GM23338 (cell line): Measurements from ENCODE around the gene KRT17. TPM values are rescaled to one million over a fixed set of nuclear protein-coding genes. Genes with fewer than 3 reads are reported as not detected.

ENCODE experiments used
- ATAC-seq: fragments of 200-7000 bp; cut with Tn5 transposase; 3 replicates; pipeline ENCODE4 v1.9.1; 2020
- DNase-seq: peaks from one replicate; pipeline ENCODE4 v3.0.0-alpha.2; 2015; ENCODE audit warnings: low spot score
- H2AFZ ChIP-seq: fragments of 200-600 bp; sonication (generic); 2 replicates; pipeline ENCODE4 v1.8.0; 2016; ENCODE audit warnings: antibody characterized with exemption, mild to moderate bottlenecking, moderate library complexity
- H3F3A ChIP-seq: fragments of 200-600 bp; sonication (generic); replicated peaks from 2 replicates; pipeline ENCODE4 v1.8.0; 2017; ENCODE audit warnings: antibody characterized with exemption, mixed run types, low read depth
- H3K27ac ChIP-seq: fragments of 200-600 bp; sonication (generic); 2 replicates; pipeline ENCODE4 v1.6.1; 2016; ENCODE audit warnings: low read depth
- H3K27me3 ChIP-seq: fragments of 200-600 bp; sonication (generic); 2 replicates; pipeline ENCODE4 v1.8.0; 2016; ENCODE audit warnings: mild to moderate bottlenecking, mixed run types, moderate library complexity; ENCODE audit not compliant: insufficient read depth
- H3K36me3 ChIP-seq: fragments of 200-600 bp; sonication (generic); 2 replicates; pipeline ENCODE4 v1.8.0; 2016; ENCODE audit warnings: mild to moderate bottlenecking; ENCODE audit not compliant: insufficient read depth
- H3K4me1 ChIP-seq: fragments of 200-600 bp; sonication (generic); 2 replicates; pipeline ENCODE4 v1.8.0; 2016; ENCODE audit warnings: mild to moderate bottlenecking, moderate library complexity; ENCODE audit not compliant: insufficient read depth
- H3K4me2 ChIP-seq: fragments of 200-600 bp; sonication (generic); 2 replicates; pipeline ENCODE4 v1.7.1; 2017; ENCODE audit warnings: mixed run types
- H3K4me3 ChIP-seq: fragments of 200-600 bp; sonication (generic); 2 replicates; pipeline ENCODE4 v1.6.1; 2016; ENCODE audit warnings: mixed run types
- H3K79me2 ChIP-seq: fragments of 200-600 bp; sonication (generic); replicated peaks from 2 replicates; pipeline ENCODE4 v1.8.0; 2017; ENCODE audit warnings: mild to moderate bottlenecking; ENCODE audit not compliant: insufficient read depth
- H3K9me2 ChIP-seq: fragments of 200-600 bp; sonication (generic); 2 replicates; pipeline ENCODE4 v1.8.0; 2017; ENCODE audit not compliant: insufficient read depth
- H4K20me1 ChIP-seq: fragments of 200-600 bp; sonication (generic); replicated peaks from 2 replicates; pipeline ENCODE4 v1.8.0; 2017; ENCODE audit warnings: mild to moderate bottlenecking; ENCODE audit not compliant: insufficient read depth
- H3K27ac Mint-ChIP-seq: 2 replicates; pipeline ENCODE4 v1.8.0; 2020; ENCODE audit warnings: inconsistent platforms, mild to moderate bottlenecking, moderate library complexity, mixed read lengths
- H3K27me3 Mint-ChIP-seq: 3 replicates; pipeline ENCODE4 v1.8.0; 2022; ENCODE audit warnings: low read depth, mild to moderate bottlenecking, moderate library complexity, mixed read lengths, inconsistent platforms; ENCODE audit not compliant: insufficient read depth, poor library complexity
- H3K36me3 Mint-ChIP-seq: 3 replicates; pipeline ENCODE4 v1.8.0; 2021; ENCODE audit warnings: low read depth, mild to moderate bottlenecking, inconsistent platforms, moderate library complexity, mixed read lengths
- H3K4me1 Mint-ChIP-seq: 3 replicates; pipeline ENCODE4 v1.8.0; 2020; ENCODE audit warnings: mild to moderate bottlenecking, inconsistent platforms, mixed read lengths
- H3K4me3 Mint-ChIP-seq: 3 replicates; pipeline ENCODE4 v1.8.0; 2021; ENCODE audit warnings: moderate library complexity, mild to moderate bottlenecking, inconsistent platforms, mixed read lengths
- H3K9me3 Mint-ChIP-seq: 3 replicates; pipeline ENCODE4 v1.8.0; 2020; ENCODE audit warnings: moderate library complexity, mild to moderate bottlenecking, inconsistent platforms, mixed read lengths
- CREB1 ChIP-seq: fragments of 250-450 bp; sonication (Bioruptor Pico); IDR thresholded peaks from 2 replicates; pipeline ENCODE4 v1.5.0; 2020; ENCODE audit warnings: low read depth, mild to moderate bottlenecking, moderate library complexity
- CTCF ChIP-seq, 2 experiments: fragments of 200-600 bp in 1 of 2; sonication (generic) in 1 of 2; conservative IDR thresholded peaks; 2 replicates each; pipeline versions ENCODE4 v1.5.1 to v1.6.1; 2016 to 2017; ENCODE audit warnings: antibody characterized with exemption in 2 of 2, low read depth in 2 of 2, mild to moderate bottlenecking in 2 of 2, moderate library complexity in 1 of 2
- EZH2 ChIP-seq: fragments of 200-600 bp; sonication (generic); IDR thresholded peaks from one replicate; pipeline ENCODE4 v1.8.0; 2017; ENCODE audit warnings: antibody characterized with exemption, mild to moderate bottlenecking, low read depth; ENCODE audit not compliant: unreplicated experiment
- EZH2phosphoT487 ChIP-seq: fragments of 200-600 bp; sonication (generic); IDR thresholded peaks from one replicate; pipeline ENCODE4 v1.8.1; 2018; ENCODE audit warnings: antibody characterized with exemption; ENCODE audit not compliant: unreplicated experiment
- JUNB ChIP-seq: IDR thresholded peaks from one replicate; pipeline ENCODE4 v1.6.1; 2016; ENCODE audit warnings: antibody characterized with exemption; ENCODE audit not compliant: unreplicated experiment
- NANOG ChIP-seq: IDR thresholded peaks from 2 replicates; pipeline ENCODE4 v1.6.1; 2016; ENCODE audit warnings: antibody characterized with exemption, borderline replicate concordance
- POLR2AphosphoS5 ChIP-seq: IDR thresholded peaks from 2 replicates; pipeline ENCODE4 v1.6.1; 2016; ENCODE audit warnings: antibody characterized with exemption, low read depth
- REST ChIP-seq: IDR thresholded peaks from one replicate; pipeline ENCODE4 v1.6.1; 2018; ENCODE audit warnings: antibody characterized with exemption; ENCODE audit not compliant: unreplicated experiment
- STAT1 ChIP-seq: IDR thresholded peaks from one replicate; pipeline ENCODE4 v1.6.1; 2016; ENCODE audit warnings: antibody characterized with exemption; ENCODE audit not compliant: unreplicated experiment
- ZNF114 ChIP-seq: fragments of 250-450 bp; sonication (Bioruptor Pico); IDR thresholded peaks from 2 replicates; pipeline ENCODE4 v1.5.0; 2020; ENCODE audit warnings: mild to moderate bottlenecking, moderate library complexity
- ZNF331 ChIP-seq: fragments of 250-450 bp; sonication (Bioruptor Pico); IDR thresholded peaks from 2 replicates; pipeline ENCODE4 v1.5.0; 2020; ENCODE audit warnings: low read depth, mild to moderate bottlenecking, moderate library complexity
- polyA plus RNA-seq: library from polyadenylated mRNA; unstranded; fragments of >200 nt; fragmentation: Nextera tagmentation; extraction: Ambion mirVana; gene quantifications from 2 replicates; pipeline ENCODE4 v1.2.1, GENCODE V29; 2016
- total RNA-seq: library from RNA; depleted of rRNA; stranded (reverse); fragments of >200 nt; shearing (Covaris generic); gene quantifications from 2 replicates; pipeline ENCODE4 v1.2.3, GENCODE V29; 2014

The KRT17 gene
- total and polyA plus RNA-seq, 2 experiments from 2014 or later, result 0.63 to 1.8 TPM

GRCh38 chr17:41634639-41635038 is 10.3 kb upstream of the KRT17 start (continued):
- TF ChIP-seq CTCF (conservative IDR thresholded peaks at IDR 0.05; ENCODE audit: low read depth in 2 of 2) (no peak), NANOG (no peak), EZH2 (no peak), JUNB (no peak), STAT1 (no peak), ZNF114 (CRISPR knock-in tag) (no peak), POLR2AphosphoS5 (no peak), EZH2phosphoT487 (no peak)

GRCh38 chr17:41633556-41634199 is 9.3 kb upstream of the KRT17 start:
- Histone ChIP-seq H3K9me2 (no peaks in the 10 kb centered on the region), H3K79me2 (no peaks in the 10 kb centered on the region), H3K4me3 (no peak overlapping the region), H3F3A (0 out of 2 replicates have a peak, but pooled peaks cover 3% of the 10 kb centered on the region), H3K4me2 (no peak overlapping the region), H3K27me3 (no peaks in the 10 kb centered on the region), H4K20me1 (no peaks in the 10 kb centered on the region), H3K27ac (no peak overlapping the region), H3K4me1 (0 out of 2 replicates have a peak, but pooled peaks cover 10% of the 10 kb centered on the region), H3K36me3 (no peaks in the 10 kb centered on the region), H2AFZ (peak overlapping the region; percentile 94; the same call in 1 of the 2 replicates)
- H3K27ac Mint-ChIP-seq, result no peak overlapping the region
- ATAC-seq (no peak), DNase-seq (no peak)
- H3K9me3 Mint-ChIP-seq, result no peaks in the 10 kb centered on the region
- peaks cover 19% of the 10 kb centered on the region for H3K4me1 Mint-ChIP-seq
- H3K4me3 Mint-ChIP-seq, result no peak overlapping the region
- peaks cover 9% of the 10 kb centered on the region for H3K27me3 Mint-ChIP-seq
- no peaks in the 10 kb centered on the region for H3K36me3 Mint-ChIP-seq
- no peak for TF ChIP-seq EZH2
- TF ChIP-seq ZNF331 (CRISPR knock-in tag), result no peak
- TF ChIP-seq NANOG, result no peak
- no peak for TF ChIP-seq EZH2phosphoT487
- no peak for TF ChIP-seq ZNF114 (CRISPR knock-in tag)
- no peak for TF ChIP-seq CREB1 (CRISPR knock-in tag)
- no peak for TF ChIP-seq POLR2AphosphoS5
- no peak for TF ChIP-seq REST
- no peak for TF ChIP-seq JUNB
- TF ChIP-seq CTCF (conservative IDR thresholded peaks at IDR 0.05; ENCODE audit: low read depth in 2 of 2), result no peak
